WERI-Rb-1 (cell line): ENCODE measurements around the gene PRDM11.

ENCODE experiments used
- DNase-seq: peaks from one replicate; pipeline ENCODE4 v3.0.0-alpha.2; 2020
- H3K27ac ChIP-seq: fragments of 250-450 bp; sonication (Bioruptor Pico); 2 replicates; pipeline ENCODE4 v1.5.1; 2020; ENCODE audit warnings: mild to moderate bottlenecking, moderate library complexity
- H3K27me3 ChIP-seq: fragments of 250-450 bp; sonication (Bioruptor Pico); 2 replicates; pipeline ENCODE4 v1.5.1; 2021; ENCODE audit warnings: mild to moderate bottlenecking, low read depth, moderate library complexity; ENCODE audit not compliant: insufficient read depth, severe bottlenecking
- H3K36me3 ChIP-seq: fragments of 250-450 bp; sonication (Bioruptor Pico); 2 replicates; pipeline ENCODE4 v1.5.1; 2020; ENCODE audit warnings: mild to moderate bottlenecking, moderate library complexity
- H3K4me3 ChIP-seq: 2 replicates; pipeline ENCODE4 v1.5.1; 2011; ENCODE audit warnings: low read depth, mild to moderate bottlenecking, control low read depth, low read length
- H3K9me3 ChIP-seq: fragments of 250-450 bp; sonication (Bioruptor Pico); 2 replicates; pipeline ENCODE4 v1.5.1; 2021; ENCODE audit warnings: mild to moderate bottlenecking, moderate library complexity; ENCODE audit not compliant: severe bottlenecking
- TF ChIP-seq, protein P1 (sequence below): IDR thresholded peaks from 2 replicates; pipeline ENCODE4 v1.5.1; 2011; ENCODE audit warnings: low read depth, mild to moderate bottlenecking, control low read depth, inconsistent platforms, low read length

Gene PRDM11

GRCh38 chr11:45178223-45178622 lies 31.8 kb downstream of the PRDM11 start:
- TF ChIP-seq, protein P1, sequence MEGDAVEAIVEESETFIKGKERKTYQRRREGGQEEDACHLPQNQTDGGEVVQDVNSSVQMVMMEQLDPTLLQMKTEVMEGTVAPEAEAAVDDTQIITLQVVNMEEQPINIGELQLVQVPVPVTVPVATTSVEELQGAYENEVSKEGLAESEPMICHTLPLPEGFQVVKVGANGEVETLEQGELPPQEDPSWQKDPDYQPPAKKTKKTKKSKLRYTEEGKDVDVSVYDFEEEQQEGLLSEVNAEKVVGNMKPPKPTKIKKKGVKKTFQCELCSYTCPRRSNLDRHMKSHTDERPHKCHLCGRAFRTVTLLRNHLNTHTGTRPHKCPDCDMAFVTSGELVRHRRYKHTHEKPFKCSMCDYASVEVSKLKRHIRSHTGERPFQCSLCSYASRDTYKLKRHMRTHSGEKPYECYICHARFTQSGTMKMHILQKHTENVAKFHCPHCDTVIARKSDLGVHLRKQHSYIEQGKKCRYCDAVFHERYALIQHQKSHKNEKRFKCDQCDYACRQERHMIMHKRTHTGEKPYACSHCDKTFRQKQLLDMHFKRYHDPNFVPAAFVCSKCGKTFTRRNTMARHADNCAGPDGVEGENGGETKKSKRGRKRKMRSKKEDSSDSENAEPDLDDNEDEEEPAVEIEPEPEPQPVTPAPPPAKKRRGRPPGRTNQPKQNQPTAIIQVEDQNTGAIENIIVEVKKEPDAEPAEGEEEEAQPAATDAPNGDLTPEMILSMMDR, result no peak
- Histone ChIP-seq H3K9me3 (no peaks in the 10 kb centered on the region), H3K27me3 (no peaks in the 10 kb centered on the region), H3K4me3 (no peak overlapping the region), H3K27ac (no peak overlapping the region), H3K36me3 (peaks cover 8% of the 10 kb centered on the region)
- DNase-seq, result no peak

DNA sequence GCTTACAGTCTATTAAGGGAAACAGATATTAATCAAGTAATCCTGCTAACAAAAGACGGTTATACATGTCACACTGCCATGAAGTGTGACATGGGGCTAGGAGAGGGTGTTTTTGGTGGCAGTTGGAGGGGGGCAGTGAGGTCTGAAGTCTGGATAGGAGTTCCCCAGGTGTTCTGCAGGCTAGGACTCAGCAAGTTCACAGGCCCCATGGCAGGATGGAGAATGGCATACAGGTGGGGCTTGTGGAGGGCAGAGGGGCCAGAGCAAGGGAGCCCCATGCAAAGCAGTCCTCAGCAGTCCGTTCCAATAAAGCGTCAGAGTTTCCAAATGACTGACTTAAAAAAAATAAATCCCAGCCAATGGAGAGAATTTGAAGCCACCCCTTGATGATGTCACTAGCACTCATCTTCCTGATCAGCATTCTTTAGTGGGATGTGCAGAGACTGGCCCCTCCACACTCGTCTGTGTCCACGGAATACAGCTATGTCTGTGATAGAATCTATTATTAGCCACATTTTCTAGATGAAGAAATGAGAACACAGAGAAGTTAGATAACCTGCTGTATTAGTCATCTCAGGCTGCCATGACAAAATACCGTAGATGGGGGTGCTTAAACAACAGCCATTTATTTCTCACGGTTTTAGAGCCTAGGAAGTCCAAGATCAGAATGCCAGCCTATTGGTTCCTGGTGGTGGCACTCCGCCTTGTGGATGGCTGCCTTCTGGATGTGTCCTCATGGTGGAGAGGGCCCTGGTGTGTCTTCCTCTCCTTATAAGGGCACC lies 32.6 kb downstream of the PRDM11 start:
- Histone ChIP-seq H3K36me3 (peaks cover 14% of the 10 kb centered on the region), H3K9me3 (no peaks in the 10 kb centered on the region), H3K4me3 (no peak overlapping the region), H3K27me3 (no peaks in the 10 kb centered on the region), H3K27ac (no peak overlapping the region)
- TF ChIP-seq, protein P1, result no peak
- DNase-seq, result no peak

DNA sequence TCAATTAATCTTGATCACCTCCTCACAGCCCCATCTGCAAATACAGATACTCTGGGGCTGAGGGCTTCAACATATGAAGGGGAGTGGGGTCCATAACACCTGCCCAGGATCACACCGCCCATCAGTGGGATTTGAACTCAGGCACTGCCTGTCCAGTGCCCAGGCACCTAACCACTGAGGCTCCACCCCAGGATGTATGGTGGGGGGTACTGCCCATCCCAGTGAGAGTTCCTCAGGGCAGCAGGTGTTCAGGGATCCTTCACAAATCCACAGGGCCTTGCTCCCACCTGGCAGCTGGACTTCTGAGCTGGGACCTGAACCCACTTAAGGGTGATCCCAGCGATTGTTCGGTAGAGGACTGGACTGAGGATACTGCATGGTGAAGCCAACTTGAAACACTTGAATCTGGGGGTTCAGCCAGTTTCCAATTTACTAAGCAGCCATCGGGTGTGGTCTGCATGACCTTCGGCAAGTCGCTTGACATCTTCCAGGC lies 33.3 kb downstream of the PRDM11 start:
- TF ChIP-seq, protein P1, result no peak
- Histone ChIP-seq H3K9me3 (no peaks in the 10 kb centered on the region), H3K4me3 (peak overlapping the region; percentile 52), H3K36me3 (peaks cover 14% of the 10 kb centered on the region), H3K27ac (peak overlapping the region; percentile 54; the same call in 1 of the 2 replicates), H3K27me3 (no peaks in the 10 kb centered on the region)
- DNase-seq, result peak; percentile 25

DNA sequence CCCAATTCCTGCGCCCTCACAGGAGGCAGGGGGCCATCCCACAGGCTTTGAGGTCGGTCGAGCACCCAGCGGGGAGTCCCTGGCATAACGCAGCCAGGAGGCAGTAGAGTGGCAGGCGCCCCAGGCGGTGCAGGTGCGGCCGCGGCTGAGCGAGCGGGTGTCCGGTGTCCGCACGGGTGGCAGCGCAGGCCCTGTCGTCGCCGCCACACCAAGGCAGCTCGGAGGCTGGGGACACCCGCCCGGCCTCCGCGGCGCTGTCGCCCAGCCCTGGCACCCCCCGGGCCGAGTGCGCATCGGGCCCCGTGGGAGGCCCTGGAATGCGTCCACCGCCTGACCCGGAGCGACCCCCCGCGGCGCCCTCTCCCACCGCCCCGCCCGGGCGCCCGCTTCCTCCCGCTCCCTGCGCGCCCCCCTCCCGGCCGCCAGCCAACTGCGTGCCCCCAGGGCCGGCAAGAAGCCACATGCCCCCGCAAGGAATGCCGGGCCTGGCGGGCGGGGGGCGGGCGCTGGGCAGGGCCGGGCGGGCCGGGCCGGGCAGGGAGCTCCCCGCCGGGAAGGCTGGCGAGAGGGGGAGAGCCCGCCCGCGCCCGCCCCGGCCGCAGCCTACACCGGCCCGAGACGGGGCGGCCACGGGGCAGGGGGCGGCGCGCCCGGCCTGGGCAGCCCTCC lies 33.9 kb downstream of the PRDM11 start:
- peak; percentile 70 for DNase-seq

DNA sequence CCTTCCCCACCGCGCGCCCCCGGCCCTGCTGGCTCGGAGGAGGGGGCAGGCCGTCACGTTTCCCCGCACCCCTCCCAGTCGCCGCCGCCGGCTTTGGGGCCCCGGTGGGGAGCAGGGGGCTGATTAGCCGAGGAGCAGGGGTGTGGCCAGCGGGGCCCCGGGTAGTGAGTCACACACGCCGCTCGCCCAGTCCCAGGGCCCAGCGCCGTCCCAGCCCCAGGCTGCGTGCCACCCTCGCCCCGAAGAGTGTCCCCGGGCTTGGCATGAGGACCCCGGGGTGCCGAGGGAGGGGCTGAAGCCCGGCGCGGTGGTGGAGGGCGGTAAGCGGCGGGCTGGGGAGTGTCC lies 34.4 kb downstream of the PRDM11 start:
- DNase-seq, result peak; percentile 74
- TF ChIP-seq, protein P1, result no peak
- no peaks in the 10 kb centered on the region for H3K27me3 ChIP-seq

More for the DNA sequence above, 33.9 kb downstream of the PRDM11 start:
- no peaks in the 10 kb centered on the region for H3K27me3 ChIP-seq
- TF ChIP-seq, protein P1, result peak; percentile 62
- H3K9me3 ChIP-seq, result no peaks in the 10 kb centered on the region
- H3K27ac ChIP-seq, result peak overlapping the region; percentile 61
- H3K36me3 ChIP-seq, result peaks cover 14% of the 10 kb centered on the region
- peak overlapping the region; percentile 53 for H3K4me3 ChIP-seq

More for the DNA sequence above, 34.4 kb downstream of the PRDM11 start:
- Histone ChIP-seq H3K36me3 (peaks cover 14% of the 10 kb centered on the region), H3K27ac (peak overlapping the region; percentile 61), H3K4me3 (peak overlapping the region; percentile 53), H3K9me3 (no peaks in the 10 kb centered on the region)
